Heart left ventricle (tissue), 16 donors: Measurements from ENCODE around the gene PTH2R. TPM values are rescaled to one million over a fixed set of nuclear protein-coding genes. Genes with fewer than 3 reads are reported as not detected.
"Not testable (repeated sequence)": the region's sequence is repeated elsewhere in the genome, so short reads cannot be mapped to it uniquely, and the experiment has no call there.

Experiments
- ATAC-seq, 4 donors: fragments of 200-7000 bp; cut with Tn5 transposase; one replicate each; pipeline ENCODE4 v1.9.1; 2020 to 2022; ENCODE audit warnings: moderate library complexity in 4 of 4, mild to moderate bottlenecking in 3 of 4, moderate number of reproducible peaks in 1 of 4
- DNase-seq, 5 donors: peaks; one replicate each; pipeline ENCODE4 v3.0.0-alpha.2; 2020
- H3K27ac ChIP-seq, 12 donors: fragments of 200-600 bp; sonication (generic) in 4 of 12; one replicate each; pipeline versions ENCODE4 v1.5.0 to v1.8.0; 2016 to 2022; ENCODE audit warnings: mild to moderate bottlenecking in 2 of 12
- H3K27me3 ChIP-seq, 9 donors: fragments of 200-600 bp; sonication (generic) in 2 of 9; one replicate each; pipeline versions ENCODE4 v1.5.1 to v1.8.0; 2016 to 2022; ENCODE audit warnings: mild to moderate bottlenecking in 3 of 9
- H3K36me3 ChIP-seq, 9 donors: fragments of 200-600 bp; sonication (generic) in 2 of 9; one replicate each; pipeline versions ENCODE4 v1.5.0 to v1.8.0; 2018 to 2022; ENCODE audit warnings: mild to moderate bottlenecking in 2 of 9
- H3K4me1 ChIP-seq, 12 donors: fragments of 200-600 bp; sonication (generic) in 4 of 12; one replicate each; pipeline versions ENCODE4 v1.5.0 to v1.8.0; 2016 to 2022; ENCODE audit warnings: mild to moderate bottlenecking in 3 of 12
- H3K4me3 ChIP-seq, 12 donors: fragments of 200-600 bp; sonication (generic) in 4 of 12; one replicate each; pipeline versions ENCODE4 v1.5.0 to v1.8.0; 2017 to 2022; ENCODE audit warnings: mild to moderate bottlenecking in 9 of 12, moderate library complexity in 4 of 12
- H3K9me3 ChIP-seq, 12 donors: fragments of 200-600 bp; sonication (generic) in 4 of 12; one replicate each; pipeline versions ENCODE4 v1.5.0 to v1.8.0; 2016 to 2022; ENCODE audit warnings: mild to moderate bottlenecking in 1 of 12
- CTCF ChIP-seq, 12 donors: fragments of 200-600 bp; sonication (generic) in 4 of 12; IDR thresholded peaks; one replicate each; pipeline versions ENCODE4 v1.5.0 to v1.8.0; 2018 to 2022; ENCODE audit warnings: antibody characterized with exemption in 12 of 12, mild to moderate bottlenecking in 5 of 12
- POLR2A ChIP-seq, 2 donors: fragments of 450-650 bp; IDR thresholded peaks; one replicate each; pipeline ENCODE4 v1.6.1; 2017; ENCODE audit warnings: antibody characterized with exemption in 2 of 2, mild to moderate bottlenecking in 2 of 2, moderate library complexity in 2 of 2
- WGBS, 4 donors: extraction: QIAGEN DNeasy Blood & Tissue Kit in 2 of 4; methylation state at CpG; one replicate each; pipeline versions ENCODE4 v1.1.5 to v1.1.7; 2013 to 2018; 5-methylcytosine and 5-hydroxymethylcytosine counted together
- intact Hi-C, 10 donors: fragments of 100-400 bp; cut with DNase I; formaldehyde crosslinking; loops; one replicate each; pipeline versions ENCODE4 v1.11.1 to v1.14.2; 2022
- polyA plus RNA-seq, 2 donors: library from polyadenylated mRNA; stranded (reverse); fragments of 200-250 nt; gene quantifications; one replicate each; pipeline ENCODE4 v1.2.3, GENCODE V29; 2013
- total RNA-seq, 9 donors: library from RNA; depleted of rRNA in 2 of 9; stranded (reverse); fragments of >200 nt in 2 of 9; fragmentation: NEBNext Ultra II Directional in 3 of 9; extraction: Animal tissue kit (Norgen Biotek cat#: 25700) in 3 of 9; gene quantifications; one replicate each; pipeline versions ENCODE4 v1.1.0 to v1.2.4, GENCODE V29; 2016 to 2023
- donor health status: ischemic (EF 13 %, LVEDD 7.1; RV severe dilation, severe dysfunction).
- donor health status: healthy with polysubstance abuse.
- donor health status: DM: no; HTN: yes; CAD: no.
- donor health status: DM: no; HTN: no; CAD: no.
- donor health status: ischemic (EF 25% LVEDD 6.9; RV normal size, moderate dysfunction).
- donor health status: ischemic (EF 25% LVEDD 5.7; RV mildly dilated, moderate dysfunction).
- donor health status: healthy.
- donor health status: DM: yes; HTN: yes; CAD: no.
- donor health status: ischemic (EF 35%, LVEDD 5.7; RV mildly dilated, moderate dysfunction).
- donor health status: nonischemic (EF 11% LVEDD 7.7; RV severe dilation, severe dysfunction).
- donor health status: DM: yes; HTN: yes; CAD: no.
- donor health status: PGD.
- donor health status: ischemic (EF 29% LVEDD 5.4; RV normal size, mild dysfunction).
- donor health status: nonischemic (EF 23%, LVEDD 6.1; RV moderate dilation, normal function).

PTH2R gene
- total and polyA plus RNA-seq, 11 donors = 0.11 to 0.34 TPM; not detected in 9

DNA sequence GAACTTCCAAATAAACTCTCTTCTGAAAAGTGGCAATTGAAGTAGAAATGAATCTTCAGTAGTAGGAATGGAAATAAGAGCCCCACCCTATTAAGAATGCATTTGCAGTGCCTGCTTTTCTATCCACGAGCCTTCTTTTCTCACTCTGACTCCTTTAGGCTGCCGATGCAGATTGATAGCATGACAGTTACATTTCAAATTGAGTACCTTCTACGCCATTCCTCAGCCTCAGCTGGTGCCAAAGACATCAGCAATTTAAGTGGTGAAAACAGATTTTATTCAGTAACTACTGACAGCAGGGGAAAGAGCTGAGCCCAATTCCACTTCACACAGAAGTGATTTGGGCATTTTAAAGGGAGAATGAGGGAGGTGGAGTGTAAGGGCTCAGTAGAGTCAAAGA, 85.5 kb downstream of the PTH2R start:
- Histone ChIP-seq H3K4me1 (no peaks in the 10 kb centered on the region), H3K27me3 (no peaks in the 10 kb centered on the region), H3K27ac (no peak overlapping the region), H3K4me3 (no peak overlapping the region), H3K36me3 (no peaks in the 10 kb centered on the region), H3K9me3 (peaks cover 0 to 9% (median 1%) of the 10 kb centered on the region in 12 donors)
- WGBS, 4 donors = 56 to 69% (median 60%) methylated on average over 3 of the region's 3 CpGs
- intact Hi-C loops = no loop called here
- ATAC-seq = no peak
- DNase-seq = no peak
- TF ChIP-seq POLR2A (IDR thresholded peaks at IDR 0.05) = no peak

DNA sequence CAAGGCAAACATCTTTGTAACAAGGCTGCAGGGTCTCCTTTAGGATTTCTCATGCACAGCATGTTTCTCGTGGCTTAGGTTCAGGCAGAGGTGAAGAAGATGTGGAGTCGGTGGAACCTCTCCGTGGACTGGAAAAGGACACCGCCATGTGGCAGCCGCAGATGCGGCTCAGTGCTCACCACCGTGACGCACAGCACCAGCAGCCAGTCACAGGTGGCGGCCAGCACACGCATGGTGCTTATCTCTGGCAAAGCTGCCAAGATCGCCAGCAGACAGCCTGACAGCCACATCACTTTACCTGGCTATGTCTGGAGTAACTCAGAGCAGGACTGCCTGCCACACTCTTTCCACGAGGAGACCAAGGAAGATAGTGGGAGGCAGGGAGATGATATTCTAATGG, 86.6 kb downstream of the PTH2R start:
- ATAC-seq = no peak
- intact Hi-C loops = no loop called here
- no peaks in the 10 kb centered on the region for H3K36me3 ChIP-seq
- no peaks in the 10 kb centered on the region for H3K27me3 ChIP-seq
- 82 to 85% (median 83%) methylated on average over 12 of the region's 12 CpGs for WGBS, 4 donors
- H3K4me3 ChIP-seq = no peak overlapping the region
- H3K27ac ChIP-seq = no peak overlapping the region
- no peak for TF ChIP-seq CTCF (IDR thresholded peaks at IDR 0.05)
- no peak for TF ChIP-seq POLR2A (IDR thresholded peaks at IDR 0.05)
- no peaks in the 10 kb centered on the region for H3K4me1 ChIP-seq
- no peaks in the 10 kb centered on the region for H3K9me3 ChIP-seq
- DNase-seq = no peak

- no peak for ATAC-seq
- no peak overlapping the region for H3K27ac ChIP-seq
- WGBS, 4 donors = 56 to 72% (median 61%) methylated on average over 2 of the region's 2 CpGs
Observed at GRCh38 chr2:208496129-208496528, 89.5 kb downstream of the PTH2R start.

DNA sequence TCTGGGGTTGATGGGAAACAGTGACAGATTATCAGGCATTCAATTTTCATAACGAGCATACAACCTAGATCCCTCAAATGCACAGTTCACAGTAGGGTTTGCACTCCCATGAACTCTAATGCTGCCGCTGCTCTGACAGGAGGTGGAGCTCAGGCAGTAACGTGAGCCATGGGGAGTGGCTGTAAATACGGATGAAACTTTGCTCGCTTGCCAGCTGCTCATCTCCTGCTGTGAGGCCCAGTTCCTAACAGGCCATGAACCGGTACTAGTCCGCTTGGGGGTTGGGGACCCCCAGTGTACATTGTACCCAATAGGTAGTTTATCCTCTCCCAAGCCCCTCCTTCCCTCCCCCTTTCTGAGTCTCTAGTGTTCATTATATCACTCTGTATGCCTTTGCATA, 94.6 kb downstream of the PTH2R start:
- Histone ChIP-seq H3K4me1 (no peaks in the 10 kb centered on the region), H3K9me3 (peaks cover 0 to 6% (median 0%) of the 10 kb centered on the region in 12 donors), H3K4me3 (no peak overlapping the region), H3K27me3 (no peaks in the 10 kb centered on the region), H3K27ac (no peak overlapping the region), H3K36me3 (no peaks in the 10 kb centered on the region)
- no peak for DNase-seq
- TF ChIP-seq CTCF (IDR thresholded peaks at IDR 0.05) (no peak), POLR2A (IDR thresholded peaks at IDR 0.05) (no peak)
- intact Hi-C loops = no loop called here
- no peak for ATAC-seq
- WGBS, 4 donors = 16 to 29% (median 19%) methylated on average over 7 of the region's 7 CpGs

More at GRCh38 chr2:208496129-208496528, 89.5 kb downstream of the PTH2R start:
- Histone ChIP-seq H3K27me3 (no peaks in the 10 kb centered on the region), H3K4me3 (no peak overlapping the region), H3K36me3 (no peaks in the 10 kb centered on the region), H3K9me3 (no peaks in the 10 kb centered on the region), H3K4me1 (no peaks in the 10 kb centered on the region)
- TF ChIP-seq POLR2A (IDR thresholded peaks at IDR 0.05) = no peak
- no peak for TF ChIP-seq CTCF (IDR thresholded peaks at IDR 0.05)
- DNase-seq = no peak
- intact Hi-C loops = no loop called here

- no peaks in the 10 kb centered on the region for H3K36me3 ChIP-seq
- H3K27me3 ChIP-seq = no peaks in the 10 kb centered on the region
- no peak overlapping the region for H3K4me3 ChIP-seq
- intact Hi-C loops = no loop called here
- H3K9me3 ChIP-seq = peaks cover 0 to 11% (median 0%) of the 10 kb centered on the region in 12 donors
- DNase-seq (no peak), ATAC-seq (no peak)
- no peak overlapping the region for H3K27ac ChIP-seq
- H3K4me1 ChIP-seq = no peaks in the 10 kb centered on the region
- TF ChIP-seq POLR2A (IDR thresholded peaks at IDR 0.05) (no peak), CTCF (IDR thresholded peaks at IDR 0.05) (no peak)
Observed at GRCh38 chr2:208502288-208502687, 95.7 kb downstream of the PTH2R start.

- H3K4me1 ChIP-seq, H3K36me3 ChIP-seq, H3K27ac ChIP-seq, H3K4me3 ChIP-seq, intact Hi-C loops, DNase-seq, ATAC-seq, H3K27me3 ChIP-seq: not testable (repeated sequence)
- H3K9me3 ChIP-seq = peaks cover 0 to 34% (median 0%) of the 10 kb centered on the region in 12 donors
- 88 to 95% (median 91%) methylated on average over 3 of the region's 3 CpGs for WGBS, 4 donors
Observed at GRCh38 chr2:208505365-208505764, 98.8 kb downstream of the PTH2R start.
